ENCODE data around the gene BCS1L.

BCS1L gene

DNA sequence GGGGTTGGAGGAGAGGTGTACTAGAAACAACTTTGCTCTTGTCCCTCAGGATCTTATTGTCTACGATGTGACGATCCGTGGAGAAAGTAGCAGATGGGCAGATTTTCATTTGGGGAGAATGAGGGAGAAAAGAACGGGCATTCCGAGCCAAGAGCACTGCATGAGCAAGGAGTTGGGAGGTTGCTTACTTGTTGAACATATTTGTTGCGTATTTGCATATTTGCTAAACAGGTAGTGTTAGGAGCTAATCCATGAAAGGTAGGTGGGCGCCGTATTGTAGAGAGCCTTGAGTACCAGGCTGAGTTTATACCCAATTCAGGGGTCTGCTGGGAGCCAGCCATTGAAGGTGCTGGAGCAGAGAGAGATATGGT, 490 bp downstream of the BCS1L start:
- DNase-seq (ENCODE audit: low spot score): no peak

DNA sequence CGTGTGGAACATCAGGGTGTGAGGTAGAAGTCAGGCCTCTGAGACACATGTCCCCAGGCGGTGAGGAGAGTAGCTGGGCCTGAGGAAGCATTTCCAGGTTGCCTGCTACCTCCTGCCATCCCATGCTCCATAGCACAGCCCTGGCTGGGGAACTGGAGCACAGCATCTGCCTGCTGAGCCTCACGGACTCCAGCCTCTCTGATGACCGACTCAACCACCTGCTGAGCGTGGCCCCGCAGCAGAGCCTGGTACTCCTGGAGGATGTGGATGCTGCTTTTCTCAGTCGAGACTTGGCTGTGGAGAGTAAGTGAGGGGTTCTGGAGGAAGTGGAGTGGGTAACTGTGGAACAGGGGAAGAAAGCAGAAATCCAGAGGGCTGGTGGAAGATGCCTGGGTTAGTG, 2.9 kb downstream of the BCS1L start:
- no peak for DNase-seq (ENCODE audit: low spot score)

DNA sequence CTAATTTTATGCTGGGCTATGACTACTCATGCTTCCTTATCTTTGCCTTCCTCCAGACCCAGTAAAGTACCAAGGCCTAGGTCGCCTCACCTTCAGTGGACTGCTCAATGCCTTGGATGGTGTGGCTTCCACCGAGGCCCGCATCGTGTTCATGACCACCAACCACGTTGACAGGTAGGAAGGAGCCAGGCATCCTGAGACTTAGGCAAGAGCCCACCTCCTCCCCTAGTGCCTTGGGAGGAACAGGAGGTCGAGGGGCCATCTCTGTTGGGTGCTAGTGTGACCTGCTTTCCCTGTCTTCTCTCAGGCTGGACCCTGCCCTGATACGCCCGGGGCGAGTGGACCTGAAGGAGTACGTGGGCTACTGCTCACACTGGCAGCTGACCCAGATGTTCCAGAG, 3.3 kb downstream of the BCS1L start:
- DNase-seq (ENCODE audit: low spot score): no peak

DNA sequence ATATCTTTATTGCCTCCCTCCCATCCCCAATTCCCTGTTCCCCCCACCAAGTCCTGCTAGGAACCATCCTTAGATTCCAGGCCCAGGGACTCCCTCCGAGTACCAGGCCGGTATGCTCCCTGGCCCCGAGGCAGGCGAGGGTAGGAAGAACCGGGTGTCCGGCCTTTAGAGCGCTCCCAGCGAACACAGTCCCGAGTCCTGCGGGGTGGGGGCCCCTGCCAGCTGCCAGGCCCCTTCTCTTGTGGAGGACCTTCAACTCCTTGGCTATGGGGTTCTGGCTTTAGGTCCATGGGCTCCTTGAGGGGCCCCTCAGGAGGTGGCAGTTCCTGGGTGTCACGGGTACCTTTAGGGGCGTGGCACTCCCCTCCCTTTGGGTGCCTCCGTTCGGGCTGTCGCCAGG, 4.4 kb downstream of the BCS1L start:
- no peak for DNase-seq (ENCODE audit: low spot score)

DNA sequence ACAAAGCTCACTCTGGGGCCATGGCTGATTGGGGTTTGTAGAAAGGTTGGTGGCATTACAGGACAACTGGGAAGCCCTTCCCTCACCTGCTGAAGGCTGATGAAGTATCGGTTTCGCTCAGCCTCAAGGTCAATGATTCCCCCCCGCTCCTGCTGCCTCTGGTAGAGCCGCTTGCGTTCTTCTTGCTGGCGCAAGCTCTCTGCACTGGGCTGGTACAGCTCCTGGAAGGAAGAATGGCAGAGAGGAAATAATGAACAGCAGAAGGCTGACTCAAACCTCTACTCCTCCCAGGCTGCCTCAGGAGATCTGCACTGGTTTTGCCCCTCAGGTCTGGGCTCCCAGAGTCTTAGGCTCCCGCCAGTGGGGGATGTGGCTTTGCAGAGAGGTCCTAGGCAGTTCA, 5.2 kb downstream of the BCS1L start:
- DNase-seq (ENCODE audit: low spot score): no peak

DNA sequence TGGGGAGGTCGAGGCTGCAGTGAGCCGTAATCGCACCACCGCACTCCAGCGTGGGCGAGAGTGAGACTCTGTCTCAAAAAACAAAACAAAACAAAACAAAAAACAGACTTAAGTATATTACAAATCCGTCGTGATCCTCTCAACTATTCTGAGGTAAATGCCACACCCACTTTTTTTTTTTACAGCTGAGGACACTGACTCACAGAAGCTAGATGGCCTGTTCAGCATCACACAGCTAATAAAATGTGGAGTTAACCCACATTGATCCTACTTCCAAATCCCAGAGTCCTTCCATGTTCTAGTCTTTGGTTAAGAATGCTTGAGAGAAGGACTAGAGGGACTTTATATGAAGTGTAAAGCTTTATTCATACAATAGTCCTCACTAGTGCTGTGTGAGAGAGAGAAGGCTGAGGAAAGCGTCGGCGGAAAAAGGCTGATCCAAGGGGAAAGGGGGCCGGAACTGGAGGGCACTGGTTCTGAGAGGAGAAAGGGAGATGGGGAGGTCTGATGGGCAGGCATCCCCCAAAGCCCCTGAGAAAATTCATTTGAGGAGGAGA, 11.7 kb downstream of the BCS1L start:
- DNase-seq (ENCODE audit: low spot score): no peak

DNA sequence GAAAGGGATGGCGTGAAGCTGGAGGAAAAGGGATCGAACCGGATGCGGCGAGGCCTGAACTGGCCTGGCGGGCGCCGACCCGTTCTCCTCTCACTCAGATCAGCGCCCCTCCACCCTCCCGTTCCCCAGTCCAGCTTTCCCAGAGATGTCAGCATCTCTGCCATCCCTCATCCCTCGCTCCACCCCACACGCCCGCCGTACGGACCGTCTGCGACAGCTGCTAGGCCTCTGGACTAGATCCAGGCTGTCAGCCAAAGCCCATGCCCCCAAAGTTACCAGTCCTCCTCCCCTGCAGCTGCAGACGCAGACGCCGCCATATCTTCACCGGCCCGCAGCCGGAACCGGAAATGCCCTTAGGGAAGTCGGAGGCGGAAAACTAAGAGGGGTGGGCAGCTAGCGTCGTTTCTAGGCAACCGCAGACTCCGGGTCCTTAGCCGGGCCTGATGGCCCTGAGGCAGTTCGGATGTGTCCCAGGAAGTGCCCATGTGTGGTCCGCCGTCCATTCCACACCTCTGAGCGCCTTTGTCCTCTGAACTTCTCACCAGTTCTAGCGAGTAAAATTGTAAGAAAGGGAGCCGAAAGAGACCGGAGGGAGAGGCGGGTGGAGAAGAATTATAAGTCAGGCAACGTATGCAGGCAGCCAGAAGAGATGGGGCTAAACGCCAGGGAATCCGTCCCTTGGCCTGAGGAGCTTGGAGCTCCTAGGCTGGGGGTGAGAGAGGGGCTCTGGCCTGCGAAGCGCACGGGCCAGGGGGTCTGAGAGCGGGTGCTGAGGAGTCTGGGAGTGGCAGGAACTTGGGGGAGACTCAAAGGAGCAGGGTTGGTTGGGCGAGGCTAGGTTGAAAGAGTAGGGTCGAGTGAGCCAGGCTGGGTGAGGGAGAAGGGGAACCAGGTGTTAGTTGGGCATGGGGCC, 12.4 kb downstream of the BCS1L start, which contains the start of the genes RNF25 and STK36:
TSS of gene RNF25 (minus strand) at position 349 of the 913 bp plus-strand sequence. CDS start at position 317, 32 bp downstream.
TSS of gene STK36 (plus strand) at position 433 of the 913 bp plus-strand sequence. CDS start 744 bp downstream, outside the sequence.
- peak; percentile 88 for DNase-seq (ENCODE audit: low spot score)

DNA sequence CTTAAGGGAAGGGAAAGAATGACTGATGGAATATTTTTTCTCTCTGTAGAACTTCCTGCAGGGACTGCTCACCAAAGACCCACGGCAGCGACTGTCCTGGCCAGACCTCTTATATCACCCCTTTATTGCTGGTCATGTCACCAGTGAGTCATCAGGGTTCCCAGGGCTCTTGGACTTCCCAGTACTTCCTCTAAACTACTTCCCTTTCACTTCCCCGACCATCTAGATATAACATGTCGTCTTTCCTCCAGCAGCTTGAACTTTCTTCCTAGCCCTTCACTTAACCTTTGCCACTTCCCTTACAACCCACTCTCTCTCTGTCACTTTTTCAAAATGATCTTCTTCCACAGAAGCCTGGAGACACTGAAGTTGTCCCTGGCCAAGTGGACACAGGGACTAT, 19.6 kb downstream of the BCS1L start:
- DNase-seq (ENCODE audit: low spot score): no peak

DNA sequence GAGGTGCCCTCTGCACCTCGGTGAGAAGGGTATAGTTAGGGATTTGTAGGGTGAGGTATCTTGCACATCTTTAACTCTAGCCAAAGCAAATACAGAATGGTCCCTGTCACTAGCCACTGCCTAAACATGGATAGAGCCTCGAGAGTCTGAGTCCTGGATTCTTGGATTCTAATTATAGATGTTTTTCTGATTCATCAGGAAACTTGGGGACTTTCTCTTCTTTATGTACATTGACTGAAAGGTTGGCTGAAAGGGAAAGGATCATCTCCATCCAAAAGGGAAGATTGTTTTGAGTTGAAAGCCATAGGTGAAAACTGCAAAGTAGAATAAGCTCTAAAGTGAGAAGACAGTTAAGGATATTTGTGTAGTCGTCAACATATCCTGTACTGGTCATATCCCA, 20.6 kb downstream of the BCS1L start:
- DNase-seq (ENCODE audit: low spot score): no peak

DNA sequence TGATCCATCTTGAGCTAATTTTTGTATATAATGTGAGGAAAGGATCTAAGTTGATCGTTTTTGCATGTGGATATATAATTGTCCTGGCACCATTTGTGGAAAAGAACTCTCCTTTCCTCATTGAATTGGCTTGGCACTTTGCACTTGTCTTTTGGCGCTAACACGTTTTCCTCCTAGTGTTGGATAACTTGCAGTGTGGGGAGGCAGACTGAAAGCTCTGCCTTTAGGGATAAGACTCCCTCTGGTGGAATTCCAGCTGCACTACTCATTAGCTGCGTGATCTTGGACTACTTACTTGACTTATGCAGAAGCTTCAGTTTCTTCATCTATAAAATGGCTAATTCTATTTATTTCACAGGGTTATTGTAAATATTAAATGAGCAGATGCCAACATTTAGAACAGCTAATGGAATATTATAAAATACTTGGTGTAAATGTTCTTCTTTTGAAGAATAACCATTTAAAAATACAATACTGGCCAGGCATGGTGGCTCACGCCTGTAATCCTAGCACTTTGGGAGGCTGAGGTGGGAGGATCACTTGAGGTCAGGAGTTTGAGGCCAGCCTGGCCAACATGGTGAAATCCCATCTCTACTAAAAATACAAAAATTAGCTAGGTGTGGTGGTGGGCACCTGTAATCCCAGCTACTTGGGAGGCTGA, 28.0 kb downstream of the BCS1L start:
- peak; percentile 88 for DNase-seq (ENCODE audit: low spot score)

DNA sequence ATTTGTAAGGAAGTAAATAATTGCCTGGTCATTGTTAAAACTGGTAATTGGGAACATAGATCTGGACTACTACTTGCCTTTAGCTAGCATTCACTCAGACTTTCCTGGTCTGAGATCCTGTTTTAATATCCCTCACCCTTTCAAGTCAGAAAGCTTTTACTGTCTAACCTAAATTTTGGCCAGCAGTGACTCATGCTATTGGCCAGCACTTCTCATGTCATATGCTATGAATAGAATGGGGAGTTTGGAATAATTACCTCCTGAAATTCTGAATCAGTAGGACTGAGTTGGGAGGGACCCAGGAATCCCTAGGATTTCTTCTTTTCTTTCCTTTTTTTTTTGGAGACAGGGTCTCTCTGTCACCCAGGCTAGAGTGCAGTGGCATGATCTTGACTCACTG, 31.8 kb downstream of the BCS1L start:
- no peak for DNase-seq (ENCODE audit: low spot score)

DNA sequence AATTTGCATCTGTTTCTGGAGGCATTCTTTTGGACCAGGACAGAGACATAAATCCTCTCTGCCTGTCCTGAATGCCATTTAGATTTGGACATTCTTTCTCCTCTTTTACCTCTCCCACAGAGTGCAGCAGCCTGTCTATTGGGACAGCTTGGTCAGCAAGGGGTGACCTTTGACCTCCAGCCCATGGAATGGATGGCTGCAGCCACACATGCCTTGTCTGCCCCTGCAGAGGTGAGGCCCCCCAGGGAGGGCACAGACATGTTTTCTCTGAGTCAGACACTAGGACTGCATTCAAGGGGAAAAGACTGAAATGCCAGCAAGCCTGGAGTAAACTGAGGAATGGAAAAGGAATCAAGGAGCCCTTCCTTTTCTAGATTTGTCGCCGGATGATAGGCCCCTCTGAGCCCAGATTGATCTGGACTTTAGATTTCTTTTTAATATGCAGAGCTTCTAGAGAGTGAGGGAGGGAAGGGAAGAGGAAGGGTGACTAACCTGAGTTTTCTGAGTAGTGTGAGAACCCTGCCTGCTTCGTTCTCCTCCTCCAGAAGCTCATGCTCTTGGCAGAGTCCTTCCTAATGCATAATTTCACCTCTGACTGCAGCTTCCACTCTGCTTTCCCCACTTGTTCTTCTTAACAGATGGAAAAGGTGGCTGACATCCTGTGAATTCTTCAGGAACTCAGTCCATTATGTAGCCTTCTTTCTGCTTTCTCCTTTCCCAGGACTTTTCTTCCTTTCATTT, 35.1 kb downstream of the BCS1L start:
- DNase-seq (ENCODE audit: low spot score): no peak

DNA sequence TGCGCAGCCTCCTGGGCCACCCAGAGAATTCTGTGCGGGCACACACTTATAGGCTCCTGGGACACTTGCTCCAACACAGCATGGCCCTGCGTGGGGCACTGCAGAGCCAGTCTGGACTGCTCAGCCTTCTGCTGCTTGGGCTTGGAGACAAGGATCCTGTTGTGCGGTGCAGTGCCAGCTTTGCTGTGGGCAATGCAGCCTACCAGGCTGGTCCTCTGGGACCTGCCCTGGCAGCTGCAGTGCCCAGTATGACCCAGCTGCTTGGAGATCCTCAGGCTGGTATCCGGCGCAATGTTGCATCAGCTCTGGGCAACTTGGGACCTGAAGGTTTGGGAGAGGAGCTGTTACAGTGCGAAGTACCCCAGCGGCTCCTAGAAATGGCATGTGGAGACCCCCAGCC, 39.4 kb downstream of the BCS1L start:
- DNase-seq (ENCODE audit: low spot score): no peak

DNA sequence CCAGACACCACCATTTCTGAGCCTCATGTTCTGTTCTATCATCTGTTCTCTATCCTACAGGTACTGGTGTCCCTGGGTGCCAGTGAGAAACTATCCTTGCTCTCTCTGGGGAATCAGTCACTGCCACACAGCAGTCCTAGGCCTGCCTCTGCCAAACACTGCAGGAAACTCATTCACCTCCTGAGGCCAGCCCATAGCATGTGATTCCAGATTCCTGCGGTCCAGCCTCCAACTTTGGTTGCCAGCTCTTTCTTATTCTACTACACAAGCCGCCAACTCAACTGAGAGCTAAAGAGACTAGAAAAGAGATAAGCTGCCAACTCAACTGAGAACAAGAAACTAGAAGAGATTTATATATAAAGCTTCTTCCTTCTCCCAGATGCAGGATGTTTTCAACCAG, 42.3 kb downstream of the BCS1L start:
- no peak for DNase-seq (ENCODE audit: low spot score)

DNA sequence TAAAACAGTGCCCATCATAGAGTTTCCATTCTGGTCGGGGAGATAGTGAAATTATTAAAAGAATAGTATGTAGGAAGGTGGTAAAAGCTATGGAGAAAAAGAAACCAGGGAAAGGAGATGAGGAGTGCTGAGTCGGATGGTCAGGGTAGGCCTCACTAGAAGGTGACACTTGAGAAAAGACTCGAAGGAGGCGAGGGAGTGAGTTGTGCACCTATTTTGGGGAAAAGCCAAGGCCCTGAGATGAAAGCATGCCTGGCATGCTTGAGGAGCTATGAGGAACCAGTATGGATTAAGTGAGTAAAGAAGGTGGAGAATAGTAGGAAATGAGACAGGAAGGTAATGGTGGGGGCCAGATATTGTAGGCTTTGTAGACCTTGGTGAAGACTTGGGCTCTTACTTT, 43.9 kb downstream of the BCS1L start:
- DNase-seq (ENCODE audit: low spot score): no peak

DNA sequence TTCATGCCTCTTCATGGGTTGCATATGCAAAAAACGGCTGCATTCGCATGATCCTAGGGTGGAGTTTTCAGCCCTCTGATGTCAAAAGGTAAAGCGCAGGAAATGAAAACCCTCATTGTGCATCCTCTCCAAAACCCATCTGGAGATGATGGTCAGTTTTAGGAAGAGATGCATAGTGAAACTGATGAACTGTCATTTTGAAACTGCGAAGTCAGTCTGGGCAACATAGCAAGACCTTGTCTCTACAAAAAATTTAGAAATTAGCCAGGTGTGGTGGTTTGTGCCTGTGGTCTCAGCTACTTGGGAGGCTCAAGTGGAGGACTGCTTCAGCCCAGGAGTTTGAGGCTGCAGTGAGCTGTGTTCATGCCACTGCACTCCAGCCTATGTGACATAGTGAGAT, 48.6 kb downstream of the BCS1L start:
- no peak for DNase-seq (ENCODE audit: low spot score)

DNA sequence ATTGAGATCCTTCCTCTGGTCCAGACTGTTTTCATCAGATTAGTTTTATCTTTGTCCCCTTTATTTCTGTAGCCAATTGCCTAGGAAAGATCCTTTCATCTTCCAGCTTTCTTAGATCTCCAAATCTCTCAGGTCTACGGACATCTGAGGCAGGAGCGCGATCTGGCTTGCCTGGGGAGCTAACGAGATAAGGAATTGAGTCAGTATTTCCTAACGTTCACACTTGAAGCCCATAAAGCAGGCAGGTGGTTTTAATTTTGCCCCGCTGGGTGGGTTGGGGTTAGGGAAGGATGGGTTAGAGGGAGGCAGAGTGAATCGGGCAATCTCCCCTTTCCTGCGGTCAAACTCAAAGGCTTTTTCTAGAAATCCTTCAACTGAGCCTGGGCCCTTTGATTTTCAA, 50.4 kb downstream of the BCS1L start:
- DNase-seq (ENCODE audit: low spot score): no peak

DNA sequence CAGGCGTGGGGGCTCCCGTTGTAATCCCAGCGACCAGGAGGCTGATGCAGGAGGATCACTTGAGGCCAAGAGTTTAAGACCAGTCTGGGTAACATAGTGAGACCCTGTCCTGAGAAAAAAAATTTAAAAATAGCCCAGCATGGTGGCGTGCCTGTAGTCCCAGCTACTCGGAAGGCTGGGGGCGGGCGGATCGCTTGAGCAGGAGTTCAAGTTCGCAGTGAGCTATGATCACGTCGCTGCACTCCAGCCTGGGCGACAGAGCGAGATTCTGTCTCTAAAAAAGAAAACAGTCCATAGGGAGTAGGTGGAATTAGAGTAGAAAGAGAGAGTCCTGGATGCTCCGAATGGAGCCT, 50.8 kb downstream of the BCS1L start:
- DNase-seq (ENCODE audit: low spot score): no peak

DNA sequence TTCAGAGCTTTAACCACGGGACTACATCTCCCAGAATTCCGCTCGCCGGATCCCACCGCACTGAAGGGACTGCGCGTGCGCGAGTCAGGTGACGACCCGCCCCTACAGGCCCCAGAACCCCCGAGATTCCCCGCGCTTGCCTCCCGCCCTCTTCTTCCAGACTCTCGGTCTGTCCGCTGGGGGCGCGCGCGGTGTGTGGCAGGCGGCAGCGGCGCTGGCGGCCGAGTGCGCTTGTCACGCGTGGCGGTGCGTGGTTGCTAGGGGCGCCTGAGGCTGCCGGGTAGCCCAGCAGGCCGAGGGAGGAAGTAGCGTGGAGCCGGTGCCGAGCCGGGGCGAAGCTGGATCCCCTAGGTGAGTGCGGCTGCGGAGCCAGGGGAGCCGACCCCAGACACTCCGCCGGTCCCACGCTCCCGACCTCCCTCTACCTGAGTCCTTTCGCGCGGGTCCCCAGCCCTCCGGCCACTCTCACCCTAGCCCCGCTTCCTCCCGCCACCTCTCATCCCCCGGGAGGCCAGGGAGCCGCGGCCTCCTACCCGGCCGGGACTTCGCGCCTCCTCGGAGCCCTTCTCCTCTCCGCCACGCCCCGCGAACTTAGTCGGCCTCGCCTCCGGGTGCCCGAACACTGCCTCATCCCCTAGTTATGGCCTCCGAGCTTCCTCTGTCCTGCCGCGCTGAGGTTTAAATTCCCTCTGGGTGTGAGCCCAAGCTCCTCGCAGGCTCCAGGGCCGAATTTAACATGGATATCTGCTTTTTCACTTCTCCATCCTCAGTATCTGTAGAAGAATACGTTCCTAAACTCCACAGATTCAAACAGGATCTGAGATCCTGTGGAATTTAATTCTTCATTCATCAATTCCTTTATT, 51.4 kb downstream of the BCS1L start, which contains the start of gene TTLL4:
TSS of gene TTLL4 (plus strand) at position 149 of the 863 bp plus-strand sequence. CDS start 26,842 bp downstream, outside the sequence.
- DNase-seq (ENCODE audit: low spot score): peak; percentile 96

DNA sequence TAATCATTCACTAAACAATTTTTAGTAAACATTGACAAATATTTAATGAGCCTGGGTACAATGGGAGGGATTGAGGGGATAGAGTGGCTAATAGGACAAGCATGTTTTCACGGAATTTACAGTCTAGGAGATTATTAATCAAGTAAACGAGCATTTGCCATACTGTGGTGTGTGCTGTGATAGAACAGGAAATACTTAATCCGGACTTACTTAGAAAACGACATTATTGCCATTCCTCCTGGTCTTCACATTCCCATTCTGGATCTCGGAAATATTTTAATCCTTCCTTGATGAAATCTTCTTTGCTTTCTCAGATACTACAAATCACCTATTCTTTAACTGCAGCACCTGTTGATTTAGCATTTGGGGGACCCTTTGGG, 52.1 kb downstream of the BCS1L start:
- no peak for DNase-seq (ENCODE audit: low spot score)

All from pons (tissue), 1 donor.